IMR-90 (cell line): Measurements from ENCODE around the gene ADGRD2.

Experiments
- BHLHE40 ChIP-seq: fragments of 150-350 bp; IDR thresholded peaks from 2 replicates; pipeline ENCODE4 v1.6.1; 2016; ENCODE audit warnings: mild to moderate bottlenecking, low read depth, low read length
- CEBPB ChIP-seq: IDR thresholded peaks from 2 replicates; pipeline ENCODE4 v1.6.1; 2012; ENCODE audit warnings: low read depth, low read length, improper control_type of control experiment
- CTCF ChIP-seq: conservative IDR thresholded peaks from 2 replicates; pipeline ENCODE4 v1.5.1; 2012; ENCODE audit warnings: mild to moderate bottlenecking, low read depth, low read length, improper control_type of control experiment
- ELK1 ChIP-seq: fragments of 150-350 bp; IDR thresholded peaks from 2 replicates; pipeline ENCODE4 v1.6.1; 2016; ENCODE audit warnings: low read depth, mild to moderate bottlenecking, low read length, moderate library complexity, borderline replicate concordance
- FOS ChIP-seq: fragments of 150-350 bp; IDR thresholded peaks from 2 replicates; pipeline ENCODE4 v1.6.1; 2016; ENCODE audit warnings: low read depth, low read length
- MAFK ChIP-seq: IDR thresholded peaks from 2 replicates; pipeline ENCODE4 v1.6.1; 2012; ENCODE audit warnings: low read depth, low read length, improper control_type of control experiment
- MAZ ChIP-seq: IDR thresholded peaks from 2 replicates; pipeline ENCODE4 v1.6.1; 2012; ENCODE audit warnings: low read depth, mild to moderate bottlenecking, low read length, improper control_type of control experiment, moderate library complexity, borderline replicate concordance
- MXI1 ChIP-seq: IDR thresholded peaks from 2 replicates; pipeline ENCODE4 v1.6.1; 2012; ENCODE audit warnings: low read depth, mild to moderate bottlenecking, low read length, moderate library complexity, borderline replicate concordance
- POLR2A ChIP-seq: IDR thresholded peaks from 2 replicates; pipeline ENCODE4 v1.6.1; 2012; ENCODE audit warnings: mild to moderate bottlenecking, low read depth, low read length
- RAD21 ChIP-seq: IDR thresholded peaks from 2 replicates; pipeline ENCODE4 v1.6.1; 2012; ENCODE audit warnings: low read length, improper control_type of control experiment
- RCOR1 ChIP-seq: IDR thresholded peaks from 2 replicates; pipeline ENCODE4 v1.6.1; 2012; ENCODE audit warnings: mild to moderate bottlenecking, low read length, improper control_type of control experiment; ENCODE audit not compliant: insufficient replicate concordance
- RFX5 ChIP-seq: IDR thresholded peaks from 2 replicates; pipeline ENCODE4 v1.8.0; 2012; ENCODE audit warnings: low read depth, mild to moderate bottlenecking, low read length, moderate library complexity
- SMC3 ChIP-seq: fragments of 150-350 bp; IDR thresholded peaks from 2 replicates; pipeline ENCODE4 v1.6.1; 2016; ENCODE audit warnings: low read depth, mild to moderate bottlenecking, antibody characterized with exemption, low read length, moderate library complexity
- USF2 ChIP-seq: fragments of 150-350 bp; IDR thresholded peaks from 2 replicates; pipeline ENCODE4 v1.6.1; 2017; ENCODE audit warnings: mild to moderate bottlenecking, antibody characterized with exemption, low read length, low read depth

- TF ChIP-seq CTCF (no peak), POLR2A (no peak), CEBPB (no peak), SMC3 (no peak), MAFK (no peak), MXI1 (no peak), RAD21 (no peak), FOS (no peak), BHLHE40 (no peak), USF2 (no peak), RFX5 (no peak), MAZ (no peak), ELK1 (no peak), RCOR1 (no peak)
These were observed 45.8 kb downstream of the ADGRD2 start for GRCh38 chr9:124496075-124496449.
